NCI-H1417 (cell line): ENCODE measurements around the gene TRPM2.
A peak's percentile ranks its signal among the peaks of the same experiment; 100 is the strongest.
"Not testable (repeated sequence)": the region's sequence is repeated elsewhere in the genome, so short reads cannot be mapped to it uniquely, and the experiment has no call there.

Experiments used
- DNase-seq, 3 experiments: peaks; one replicate each; lab custom pipeline; 2025; lab: John Stamatoyannopoulos, UW

Gene TRPM2

DNA sequence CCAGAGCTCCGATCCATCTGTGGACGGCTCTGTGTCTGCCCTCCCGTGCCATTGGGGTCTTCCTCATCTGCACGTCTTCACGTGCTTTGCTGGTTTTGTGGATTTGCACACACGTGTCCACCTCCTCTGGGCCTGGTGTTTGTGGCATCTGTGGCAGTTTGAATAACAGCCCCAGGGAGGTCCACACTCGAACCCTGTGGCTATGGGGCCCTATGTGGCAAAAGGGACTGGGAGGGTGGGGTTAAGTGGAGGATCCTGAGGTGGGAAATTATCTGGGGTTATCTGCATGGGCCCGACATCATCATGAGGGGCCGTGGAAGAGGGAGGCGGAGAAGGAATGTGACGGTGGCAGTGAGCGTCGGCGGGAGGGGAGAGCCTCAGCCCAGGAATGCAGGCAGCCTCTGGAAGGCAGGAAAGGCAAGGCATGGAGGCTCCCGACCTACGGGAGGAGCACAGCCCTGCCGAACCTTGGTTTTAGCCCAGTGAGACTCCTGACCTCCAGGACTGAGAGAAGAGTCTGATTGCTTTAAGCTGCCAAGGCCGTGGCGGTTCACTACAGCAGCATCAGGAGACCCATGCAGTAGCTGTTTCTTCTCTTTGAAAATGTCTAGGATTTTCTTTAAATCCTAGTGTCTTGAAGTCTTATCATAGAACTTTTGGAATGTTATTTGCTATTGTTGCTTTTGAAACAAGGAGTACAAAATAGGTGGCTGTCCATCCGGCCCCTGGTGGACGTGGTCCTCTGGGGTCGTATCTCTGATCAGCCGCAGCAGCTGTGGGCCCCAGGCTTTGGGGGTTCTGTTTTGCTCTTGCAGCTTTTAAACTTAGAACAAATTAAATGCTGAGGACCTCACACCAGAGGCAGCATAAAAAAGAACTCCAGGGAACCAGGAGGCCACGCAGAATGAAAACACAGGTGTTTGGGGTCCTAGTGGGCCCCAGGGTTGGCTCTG is 61.9 kb downstream of the TRPM2 start:
- no peak for DNase-seq

DNA sequence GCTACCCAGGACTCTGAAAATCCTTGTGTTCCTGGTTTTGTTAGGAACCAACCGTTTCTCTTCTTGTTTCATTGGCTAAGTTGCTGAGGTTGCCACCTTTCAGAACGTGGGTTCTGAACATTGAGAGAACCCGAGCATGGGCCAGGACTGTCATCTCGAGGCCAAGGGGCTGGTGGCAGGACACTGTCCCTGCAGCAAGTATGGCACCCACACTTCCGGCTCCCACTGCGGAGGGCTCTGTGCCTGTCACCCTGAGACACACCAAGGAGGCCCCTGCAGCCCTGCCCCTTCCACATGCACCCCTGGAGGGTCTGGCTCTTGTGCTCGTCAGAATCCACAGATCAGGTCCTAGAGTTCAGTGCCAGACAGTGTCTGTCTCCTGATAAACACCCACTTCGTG is 62.8 kb downstream of the TRPM2 start:
- DNase-seq, result no peak

DNA sequence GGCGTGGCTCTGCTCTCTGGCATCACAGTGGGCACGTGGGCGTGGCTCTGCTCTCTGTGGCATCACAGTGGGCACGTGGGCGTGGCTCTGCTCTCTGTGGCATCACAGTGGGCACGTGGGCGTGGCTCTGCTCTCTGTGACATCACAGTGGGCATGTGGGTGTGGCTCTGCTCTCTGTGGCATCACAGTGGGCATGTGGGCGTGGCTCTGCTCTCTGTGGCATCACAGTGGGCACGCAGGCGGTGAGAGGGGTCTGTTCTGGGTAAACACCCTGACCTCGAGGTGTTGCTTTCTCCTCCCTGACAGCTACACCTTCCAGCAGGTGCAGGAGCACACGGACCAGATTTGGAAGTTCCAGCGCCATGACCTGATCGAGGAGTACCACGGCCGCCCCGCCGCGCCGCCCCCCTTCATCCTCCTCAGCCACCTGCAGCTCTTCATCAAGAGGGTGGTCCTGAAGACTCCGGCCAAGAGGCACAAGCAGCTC is 64.2 kb downstream of the TRPM2 start:
- DNase-seq, result not testable (repeated sequence)

DNA sequence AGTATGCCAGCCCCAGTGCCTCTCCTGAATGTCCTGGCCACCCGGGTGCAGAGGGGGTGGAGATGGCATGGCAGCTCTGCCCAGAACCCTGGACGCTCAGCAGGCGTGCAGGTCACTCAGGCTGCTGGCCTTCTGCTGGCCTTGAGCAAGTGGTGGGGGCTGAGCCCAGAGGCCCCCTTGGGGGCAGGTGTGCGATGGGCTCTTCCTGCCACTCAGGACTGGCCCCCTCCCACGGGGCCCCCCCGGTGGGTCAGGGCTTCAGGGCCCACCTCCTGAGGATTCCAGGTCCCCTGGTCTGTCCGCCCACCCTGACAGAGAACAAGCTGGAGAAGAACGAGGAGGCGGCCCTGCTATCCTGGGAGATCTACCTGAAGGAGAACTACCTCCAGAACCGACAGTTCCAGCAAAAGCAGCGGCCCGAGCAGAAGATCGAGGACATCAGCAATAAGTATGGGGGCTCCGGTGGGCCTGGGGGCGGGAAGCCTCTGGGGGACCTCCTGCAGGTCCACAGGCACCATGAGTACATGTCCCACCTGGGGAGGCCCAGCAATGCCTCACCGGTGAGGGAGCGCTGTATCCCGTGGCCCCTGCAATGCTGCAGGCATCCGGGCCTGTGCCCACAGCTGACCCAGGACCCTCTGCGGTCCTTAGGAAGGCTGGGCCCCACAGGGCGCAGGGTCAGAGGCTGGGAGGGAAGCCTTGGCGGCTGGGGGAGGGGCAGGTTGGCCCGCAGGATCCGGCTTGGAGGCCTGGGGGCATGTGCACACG is 64.9 kb downstream of the TRPM2 start:
- DNase-seq, result no peak

DNA sequence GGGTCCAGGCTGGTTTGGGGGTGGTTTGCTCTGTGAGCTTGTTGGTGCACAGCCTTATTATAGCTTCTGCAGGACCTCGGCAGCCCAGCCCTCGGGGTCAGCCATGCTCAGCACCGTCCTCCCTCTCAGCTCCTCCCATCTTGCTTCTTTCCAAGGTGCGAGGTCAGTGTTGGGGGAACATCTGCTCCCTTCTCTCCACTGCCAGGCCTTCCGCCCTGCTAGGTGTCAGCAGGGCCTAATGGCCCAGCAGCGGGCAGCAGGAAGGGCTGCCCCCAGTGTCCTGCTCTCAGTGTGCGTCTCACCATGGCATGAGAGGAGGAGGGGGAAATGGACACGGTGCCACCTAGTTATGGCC is 65.4 kb downstream of the TRPM2 start:
- no peak for DNase-seq

DNA sequence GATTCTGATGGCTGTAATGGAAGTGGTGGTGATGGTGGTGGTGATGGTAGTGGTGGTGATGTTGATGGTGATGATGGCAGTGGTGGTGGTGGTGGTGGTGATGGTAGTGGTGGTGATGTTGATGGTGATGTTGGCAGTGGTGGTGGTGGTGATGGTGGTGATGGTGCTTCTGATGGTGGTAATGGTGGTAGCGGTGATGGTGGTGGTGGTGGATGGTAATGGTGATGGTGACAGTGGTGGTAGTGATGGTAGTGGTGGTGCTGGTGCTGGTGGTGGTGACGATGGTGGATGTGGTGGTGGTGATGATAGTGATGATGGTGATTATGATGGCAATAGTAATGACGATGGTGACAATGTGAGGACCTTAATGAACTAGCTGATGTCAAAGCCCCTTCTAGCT is 66.3 kb downstream of the TRPM2 start:
- DNase-seq, result no peak

DNA sequence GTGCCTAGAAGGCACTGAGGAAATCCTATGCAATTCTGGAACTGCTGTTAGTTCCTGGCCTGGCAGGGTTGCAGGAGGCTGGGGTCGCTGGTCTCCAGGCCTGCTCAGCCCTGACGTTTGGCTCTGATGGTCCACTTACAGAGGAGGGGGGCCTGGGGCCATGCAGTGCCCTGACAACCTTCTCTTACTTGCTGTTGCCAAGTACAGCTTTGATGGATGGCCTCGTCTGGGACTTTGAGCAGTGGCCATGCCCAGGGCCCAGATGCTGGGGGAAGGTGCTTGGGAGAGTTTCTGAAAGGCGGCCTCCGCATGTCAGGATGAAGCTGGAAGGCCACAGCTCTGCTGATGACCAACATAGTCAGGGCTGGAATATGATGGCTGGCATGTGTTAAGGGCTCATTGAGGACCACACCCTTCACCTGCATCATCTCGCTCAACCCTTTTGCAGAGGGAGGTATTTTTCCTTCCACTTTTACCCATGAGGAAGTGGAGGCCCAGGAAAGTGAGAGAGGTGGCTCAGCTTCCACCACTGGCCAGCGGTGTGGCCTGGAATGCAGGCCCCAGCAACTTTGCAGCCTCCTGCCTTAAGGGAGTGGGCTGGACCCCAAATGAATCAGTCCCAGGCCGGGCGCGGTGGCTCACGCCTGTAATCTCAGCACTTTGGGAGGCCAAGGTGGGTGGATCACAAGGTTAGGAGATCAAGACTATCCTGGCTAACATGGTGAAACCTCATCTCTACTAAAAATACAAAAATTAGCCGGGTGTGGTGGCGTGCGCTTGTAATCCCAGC is 67.2 kb downstream of the TRPM2 start:
- no peak for DNase-seq

DNA sequence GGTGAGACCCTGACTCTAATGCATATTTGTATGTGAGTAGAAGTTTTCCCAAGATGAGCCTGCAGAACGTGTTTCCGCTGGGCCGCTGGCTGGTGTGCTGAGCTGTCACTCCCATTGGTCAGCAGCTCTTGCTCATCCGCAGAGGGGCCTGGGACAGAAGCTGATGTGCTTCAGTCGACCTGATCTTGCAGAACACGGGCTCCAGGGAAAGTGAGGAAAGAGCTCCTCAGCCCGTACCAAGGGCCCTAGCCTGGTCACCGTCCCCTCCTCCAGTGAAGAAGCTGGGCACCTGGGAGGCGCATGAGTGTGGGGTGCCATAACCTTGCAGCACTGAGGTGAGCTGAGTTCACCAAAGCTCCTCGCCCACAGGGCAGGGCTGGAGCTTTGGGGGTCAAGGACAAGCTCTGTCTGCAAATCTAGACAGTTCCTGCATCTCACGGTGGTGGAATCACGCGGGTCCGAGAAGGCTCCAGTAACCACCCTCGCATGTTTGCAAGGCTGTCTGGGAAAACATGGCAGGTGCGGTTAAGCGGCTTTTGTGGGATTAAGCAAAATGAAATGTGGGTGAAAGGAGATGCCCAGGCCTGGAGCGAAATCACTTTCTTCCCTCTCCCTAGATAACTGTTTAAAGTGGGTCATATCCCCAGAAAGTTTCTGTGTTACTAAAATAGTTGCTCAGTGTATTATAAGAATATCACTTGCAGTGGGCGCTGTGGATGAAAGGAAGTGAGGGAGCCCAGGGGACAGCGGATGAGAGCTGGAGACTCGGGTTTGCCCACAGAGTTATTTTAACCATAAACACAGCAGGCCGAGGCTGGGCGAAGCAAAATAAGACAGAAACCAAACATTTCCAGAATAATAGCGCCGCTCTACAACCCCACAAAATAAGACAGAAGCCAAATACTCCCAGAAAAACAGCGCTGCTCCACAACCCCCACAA is 68.8 kb downstream of the TRPM2 start:
- no peak for DNase-seq

DNA sequence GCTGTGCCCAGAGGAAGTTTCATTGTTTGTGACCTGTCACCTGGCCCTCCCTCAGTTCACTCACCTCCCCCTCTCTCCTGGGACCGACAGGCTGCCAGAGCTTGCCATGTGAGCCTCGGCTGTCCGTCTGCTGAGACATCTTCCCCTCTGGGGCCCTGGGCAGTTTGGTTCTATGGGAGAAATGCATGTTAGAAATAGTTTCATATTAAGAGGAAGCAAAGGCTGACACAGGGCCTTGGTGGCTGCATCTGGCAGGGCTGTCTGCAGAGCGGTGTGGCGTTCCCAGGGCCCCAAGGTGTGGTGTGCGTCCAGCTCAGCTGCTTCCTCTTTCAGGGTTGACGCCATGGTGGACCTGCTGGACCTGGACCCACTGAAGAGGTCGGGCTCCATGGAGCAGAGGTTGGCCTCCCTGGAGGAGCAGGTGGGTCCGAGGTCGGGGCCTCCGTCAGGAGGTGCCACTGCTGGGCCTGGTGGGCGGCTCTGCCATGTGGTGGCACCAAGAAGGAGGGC is 69.9 kb downstream of the TRPM2 start:
- DNase-seq, result no peak

DNA sequence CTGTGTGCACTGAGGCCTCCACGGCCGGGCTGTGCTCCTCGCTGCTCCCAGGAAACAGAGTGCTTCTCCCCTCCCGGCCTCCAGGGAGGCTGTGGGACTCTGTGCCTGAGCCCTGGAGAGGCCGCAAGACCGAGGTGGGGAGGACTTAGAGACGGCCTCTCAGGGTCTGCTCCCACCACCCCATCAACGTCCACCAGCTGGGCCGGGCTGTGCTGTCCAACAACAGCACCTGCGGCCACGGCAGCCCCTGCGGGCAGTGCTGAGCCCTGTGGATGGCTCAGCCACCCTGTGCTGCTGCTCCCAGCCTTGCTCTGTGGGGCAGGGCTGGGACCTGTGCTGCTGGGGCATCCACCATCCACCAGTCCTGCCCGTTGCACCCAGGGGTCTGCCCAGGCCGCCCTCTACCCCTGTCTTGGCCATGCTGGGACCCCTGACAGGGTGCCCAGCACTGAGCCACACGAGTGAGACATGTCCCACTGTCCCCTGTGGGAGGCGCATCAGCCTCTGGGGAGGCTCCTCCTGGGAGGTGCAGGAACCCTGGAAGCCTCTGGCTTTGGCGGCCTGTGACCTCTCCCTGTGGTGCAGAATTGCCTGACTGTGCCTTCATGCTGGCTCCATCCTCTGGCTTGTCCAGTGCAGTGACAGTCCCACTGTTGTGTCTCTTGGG is 70.7 kb downstream of the TRPM2 start:
- DNase-seq, result no peak

DNA sequence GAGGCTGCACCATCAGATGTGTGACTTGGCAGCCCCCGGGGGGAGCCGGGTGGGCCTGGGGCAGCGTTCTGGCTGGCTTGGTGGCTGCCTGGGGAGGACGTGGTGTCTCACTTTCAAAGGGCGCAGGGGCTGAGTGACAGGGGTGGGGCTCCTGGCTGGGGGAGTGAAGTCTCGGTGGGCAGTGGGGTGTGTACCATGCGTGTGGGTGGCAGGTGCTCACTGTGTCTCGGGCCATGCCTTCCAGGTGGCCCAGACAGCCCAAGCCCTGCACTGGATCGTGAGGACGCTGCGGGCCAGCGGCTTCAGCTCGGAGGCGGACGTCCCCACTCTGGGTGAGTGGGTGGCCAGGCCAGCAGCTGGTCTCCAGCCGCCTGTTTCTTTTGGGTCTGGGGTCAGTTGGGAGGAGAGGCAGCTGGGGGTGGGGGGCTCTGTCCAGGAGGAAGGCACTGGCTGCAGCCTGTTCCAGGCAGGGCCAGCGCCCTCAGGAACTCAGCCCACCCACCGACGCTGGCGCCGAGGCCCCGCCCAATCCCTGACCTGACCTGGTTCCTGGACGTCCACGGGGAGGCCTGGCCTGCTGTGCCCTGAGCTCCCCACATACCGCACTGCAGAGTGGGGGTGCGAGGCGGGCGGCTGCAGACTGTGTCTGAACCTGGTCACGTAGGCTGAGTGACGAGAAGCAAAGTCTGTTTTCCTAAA is 71.3 kb downstream of the TRPM2 start:
- DNase-seq, result no peak

DNA sequence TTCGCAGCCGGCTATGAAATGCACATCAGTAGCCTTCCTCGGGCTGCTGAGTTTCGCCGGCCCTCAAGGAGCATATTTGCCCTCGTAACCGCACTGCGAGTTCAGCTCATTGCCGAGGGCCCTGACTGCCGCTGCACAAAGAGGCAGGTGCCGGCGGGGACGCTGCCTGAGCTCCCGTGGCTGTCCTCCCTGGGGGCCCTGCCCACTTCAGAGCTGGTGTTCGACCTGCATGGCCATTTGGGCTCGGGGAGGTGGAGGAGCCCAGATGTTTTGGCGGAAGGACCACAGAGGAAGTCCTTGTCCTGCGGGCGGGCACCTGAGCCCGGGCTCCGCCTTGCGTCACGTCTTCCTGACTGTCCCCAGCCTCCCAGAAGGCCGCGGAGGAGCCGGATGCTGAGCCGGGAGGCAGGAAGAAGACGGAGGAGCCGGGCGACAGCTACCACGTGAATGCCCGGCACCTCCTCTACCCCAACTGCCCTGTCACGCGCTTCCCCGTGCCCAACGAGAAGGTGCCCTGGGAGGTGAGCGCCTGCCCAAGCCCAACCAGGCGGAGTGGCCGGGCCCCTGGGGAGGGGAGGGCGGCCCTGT is 72.0 kb downstream of the TRPM2 start:
- peak in 2 of 3 experiments; percentile 31 to 48 for DNase-seq

DNA sequence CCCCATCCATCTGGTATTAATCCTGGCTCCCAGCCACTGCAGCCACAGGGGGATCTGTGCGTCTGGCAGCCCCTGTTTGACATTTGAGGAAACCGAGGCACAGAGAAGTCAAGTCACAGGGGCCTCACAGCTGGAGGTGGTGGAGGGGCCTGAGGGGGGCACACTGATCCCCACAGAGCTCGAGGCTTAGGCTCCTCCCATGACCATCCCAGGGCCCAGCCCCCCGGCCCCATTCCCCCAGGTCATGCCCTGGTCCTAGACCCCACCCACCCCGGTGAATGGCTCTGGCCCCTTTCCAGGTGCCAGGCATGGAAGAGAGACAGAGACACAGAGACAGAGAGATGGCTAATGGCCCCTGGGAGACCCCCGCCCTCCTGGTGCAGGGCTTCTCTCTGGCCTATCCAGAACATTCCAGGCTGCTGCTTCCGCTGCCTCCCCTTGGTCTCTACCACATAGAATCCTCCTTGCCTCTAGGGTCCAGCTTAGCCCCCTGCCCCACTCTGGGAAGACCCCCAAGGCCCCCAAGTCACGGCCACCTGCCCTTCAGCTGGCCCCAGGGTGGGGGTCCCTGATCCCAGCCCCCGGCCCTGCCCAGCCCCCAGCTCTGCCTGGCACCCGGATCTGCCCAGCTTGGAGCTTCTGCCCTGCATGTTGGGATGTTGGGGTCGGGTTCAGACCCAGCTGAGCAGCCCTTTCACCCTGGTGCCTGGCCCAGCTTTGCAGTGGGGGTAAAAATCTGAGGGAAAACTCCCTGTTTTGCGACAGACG is 72.7 kb downstream of the TRPM2 start:
- DNase-seq, result no peak

DNA sequence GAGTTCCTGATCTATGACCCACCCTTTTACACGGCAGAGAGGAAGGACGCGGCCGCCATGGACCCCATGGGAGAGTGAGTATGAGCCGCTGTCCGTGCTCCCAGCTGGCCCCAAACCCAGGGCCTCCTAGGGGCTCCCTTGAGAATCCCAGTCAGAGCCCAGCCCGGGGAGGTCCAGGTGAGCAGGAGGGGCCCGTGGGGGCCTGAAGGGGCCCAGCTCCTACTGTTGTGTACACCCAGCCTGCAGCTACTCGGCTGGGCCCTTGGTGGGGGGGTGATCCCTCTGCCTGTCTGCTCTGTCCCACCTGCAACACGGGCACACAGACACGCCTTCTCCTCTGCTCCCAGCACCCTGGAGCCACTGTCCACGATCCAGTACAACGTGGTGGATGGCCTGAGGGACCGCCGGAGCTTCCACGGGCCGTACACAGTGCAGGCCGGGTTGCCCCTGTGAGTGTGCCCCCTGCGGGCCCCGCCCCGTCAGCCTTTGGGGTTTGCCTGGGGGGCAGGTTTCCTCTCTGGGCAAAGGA is 73.3 kb downstream of the TRPM2 start:
- DNase-seq, result no peak

DNA sequence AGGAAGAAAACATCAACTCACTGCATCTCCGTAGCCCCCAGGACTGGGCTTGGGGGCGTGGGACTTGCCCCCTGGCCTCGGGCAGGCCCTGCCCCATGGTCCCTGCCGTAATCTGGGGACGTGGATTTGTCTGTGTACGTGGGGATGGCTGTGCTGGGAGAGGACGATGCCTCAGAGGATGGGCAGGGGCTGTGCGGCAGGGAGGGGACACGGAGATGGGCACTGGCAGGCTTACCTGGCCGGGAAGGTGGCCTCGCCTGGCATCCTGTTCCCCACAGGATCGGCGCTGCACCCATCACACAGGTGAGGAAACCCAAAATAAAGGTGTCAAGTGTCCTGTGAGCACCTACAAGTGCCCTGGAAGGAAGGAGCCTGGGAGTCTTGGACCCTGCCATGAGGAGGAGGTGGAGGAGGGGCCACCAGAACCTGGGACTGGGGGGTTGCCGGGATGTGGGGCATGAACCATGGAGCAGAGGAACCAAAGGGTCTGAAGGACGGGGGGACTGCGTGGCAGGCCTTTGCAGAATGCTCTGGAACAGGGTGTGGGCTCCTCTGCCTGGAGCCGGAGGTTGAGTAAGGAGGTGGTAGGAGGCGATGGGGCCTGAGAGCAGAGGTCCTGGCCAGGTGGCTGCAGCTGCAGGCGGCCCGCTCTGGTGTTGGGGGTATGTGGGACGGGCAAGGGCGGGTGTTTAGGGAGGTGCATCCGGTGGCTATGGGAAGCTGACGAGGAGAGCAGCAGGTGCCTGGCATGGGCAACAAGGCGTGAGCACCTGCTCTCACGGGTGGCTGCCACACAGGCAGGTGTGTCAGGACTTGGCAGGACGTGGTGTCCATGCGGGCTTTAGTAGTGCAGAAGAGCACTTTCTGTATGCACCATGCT is 74.1 kb downstream of the TRPM2 start:
- DNase-seq, result peak; percentile 48 to 88 (median 80)

DNA sequence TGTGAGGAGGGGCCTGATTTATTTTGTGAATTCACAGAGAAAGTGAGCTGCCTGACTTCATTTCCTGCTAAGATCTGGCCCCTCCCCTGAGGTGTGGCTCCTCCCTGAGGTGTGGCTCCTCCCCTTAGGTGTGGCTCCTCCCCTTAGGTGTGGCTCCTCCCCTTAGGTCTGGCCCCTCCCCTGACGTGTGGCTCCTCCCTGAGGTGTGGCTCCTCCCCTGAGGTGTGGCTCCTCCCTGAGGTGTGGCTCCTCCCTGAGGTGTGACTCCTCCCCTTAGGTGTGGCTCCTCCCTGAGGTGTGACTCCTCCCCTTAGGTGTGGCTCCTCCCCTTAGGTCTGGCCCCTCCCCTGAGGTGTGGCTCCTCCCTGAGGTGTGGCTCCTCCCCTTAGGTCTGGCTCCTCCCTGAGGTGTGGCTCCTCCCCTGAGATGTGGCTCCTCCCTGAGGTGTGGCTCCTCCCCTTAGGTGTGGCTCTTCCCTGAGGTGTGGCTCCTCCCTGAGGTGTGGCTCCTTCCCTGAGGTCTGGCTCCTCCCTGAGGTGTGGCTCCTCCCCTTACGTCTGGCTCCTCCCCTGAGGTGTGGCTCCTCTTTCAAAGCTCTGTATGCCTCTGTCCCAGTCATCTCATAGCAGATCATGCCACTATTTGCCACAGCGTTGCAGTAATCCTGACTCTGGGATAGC is 75.0 kb downstream of the TRPM2 start:
- DNase-seq, result peak in 2 of 3 experiments; percentile 16 to 70

DNA sequence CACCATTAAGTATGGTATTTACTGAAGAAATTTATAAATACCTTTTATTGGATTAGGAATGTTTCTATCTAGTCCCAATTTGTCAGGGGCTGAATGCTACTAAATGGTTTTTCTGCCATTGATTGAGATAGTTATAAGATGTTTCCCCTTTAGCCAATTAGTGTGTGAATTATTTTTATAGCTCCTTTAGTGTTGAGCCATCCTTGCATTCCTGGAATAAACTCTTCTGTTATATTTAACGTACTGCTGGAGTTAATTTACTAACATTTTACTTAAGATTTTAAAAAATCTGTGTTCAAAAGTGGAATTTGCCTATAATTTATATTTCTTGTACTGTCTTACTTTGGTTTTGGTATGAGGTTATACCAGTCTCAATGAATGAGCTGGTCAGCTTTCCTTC is 76.5 kb downstream of the TRPM2 start:
- DNase-seq, result peak in 2 of 3 experiments; percentile 6 to 14
